ENCODE results near the gene DOK4.

DOK4 gene

DNA sequence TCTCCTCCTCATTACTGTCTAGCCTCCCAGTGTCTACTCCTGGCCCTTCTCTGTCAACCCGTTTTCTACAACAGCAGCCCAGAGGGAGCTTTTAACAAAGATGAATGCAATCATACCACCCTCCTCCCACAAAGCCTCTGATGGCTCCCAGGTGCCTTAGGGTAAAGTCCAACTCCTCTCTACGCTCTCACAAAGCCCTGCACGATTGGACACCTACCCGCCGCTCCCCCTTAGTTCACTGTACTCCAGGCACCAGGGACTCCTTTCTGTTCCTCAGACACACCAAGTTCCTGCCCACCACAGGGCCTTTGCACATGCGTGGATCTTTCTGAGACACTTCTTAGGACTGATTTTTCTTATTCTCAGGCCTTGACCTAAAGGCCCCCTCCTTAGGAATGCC, 32.6 kb upstream of the DOK4 start:
- DNase-seq, result no peak

DNA sequence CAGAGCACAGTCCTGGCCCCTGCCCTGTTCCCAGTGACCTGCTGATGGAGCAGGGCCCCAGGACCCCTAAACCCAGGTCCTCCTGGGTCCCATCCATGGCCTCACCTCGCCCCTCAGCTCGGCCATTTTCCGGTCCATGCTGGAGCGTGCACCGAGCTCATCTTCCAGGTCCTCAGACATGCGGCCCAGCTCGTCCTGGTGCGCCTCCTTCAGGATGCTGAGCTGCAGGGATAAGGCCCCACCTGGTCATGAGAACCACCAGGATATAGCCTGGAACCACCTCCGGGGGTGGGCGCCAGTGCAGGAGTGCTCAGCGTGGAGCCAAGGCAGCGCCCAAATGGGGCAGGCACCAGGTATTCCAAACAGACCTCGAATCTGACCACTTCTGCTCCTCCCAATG, 32.2 kb upstream of the DOK4 start:
- no peak for DNase-seq

DNA sequence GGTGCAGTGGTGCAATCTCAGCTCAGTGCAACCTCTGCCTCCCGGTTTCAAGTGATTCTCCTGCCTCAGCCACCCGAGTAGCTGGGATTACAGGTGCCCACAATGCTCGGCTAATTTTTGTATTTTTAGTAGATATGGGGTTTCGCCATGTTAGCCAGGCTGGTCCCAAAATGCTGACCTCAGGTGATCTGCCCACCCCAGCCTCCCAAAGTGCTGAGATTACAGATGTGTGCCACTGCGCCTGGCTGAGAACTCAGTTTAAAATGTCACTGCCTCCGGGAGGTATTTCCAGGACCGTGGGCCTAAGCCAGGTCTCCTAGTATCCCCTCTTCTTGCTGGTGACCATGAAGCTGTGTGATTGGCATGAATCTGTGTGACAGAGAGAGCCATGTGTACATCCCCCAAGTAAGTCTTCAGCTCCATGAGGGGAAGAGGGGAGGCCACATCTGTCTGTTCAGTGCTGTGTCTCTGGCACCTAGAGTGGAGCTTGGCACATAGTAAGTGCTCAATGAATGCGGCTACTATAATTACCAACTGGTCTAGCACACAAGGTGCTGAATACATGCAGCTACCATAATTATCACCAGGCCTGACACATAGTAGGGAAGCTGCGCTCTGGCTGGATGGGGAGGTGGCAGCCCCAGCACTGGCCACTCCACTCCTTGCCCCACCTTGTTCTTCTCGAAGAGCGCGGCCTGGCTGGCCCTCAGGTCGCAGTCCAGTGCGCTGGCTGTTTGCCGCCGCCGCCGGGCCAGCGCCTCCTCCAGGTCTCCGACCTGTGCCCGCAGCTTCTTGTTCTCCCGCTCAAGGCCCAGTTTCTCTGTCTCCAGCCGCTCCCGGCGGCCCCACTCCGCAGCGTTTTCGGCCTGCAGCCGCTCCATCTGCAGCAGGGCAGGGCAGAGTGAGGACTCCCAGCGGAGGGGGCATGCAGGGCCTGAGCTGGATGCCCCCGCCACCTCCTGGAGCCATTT, 31.4 kb upstream of the DOK4 start:
- no peak for DNase-seq

DNA sequence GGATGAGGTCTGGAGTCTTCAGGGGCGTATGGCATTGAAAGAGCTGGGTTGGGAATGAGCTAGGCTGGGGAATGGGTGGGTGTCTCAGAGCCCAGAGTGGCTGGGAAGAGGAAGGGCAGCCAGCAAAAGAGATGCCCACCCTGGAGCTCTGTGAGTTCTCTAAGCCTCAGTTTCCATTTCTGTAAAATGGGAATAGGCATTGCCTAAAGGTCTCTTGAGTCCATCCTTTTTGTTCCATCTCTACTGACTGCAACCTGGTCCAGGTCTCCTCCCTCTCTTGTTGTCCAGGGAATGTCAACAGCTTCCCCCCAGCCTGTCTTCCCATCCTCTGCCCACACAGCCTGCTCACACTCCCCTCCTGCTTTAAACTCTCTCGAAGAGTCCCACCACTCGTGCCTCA, 30.5 kb upstream of the DOK4 start:
- DNase-seq, result no peak

DNA sequence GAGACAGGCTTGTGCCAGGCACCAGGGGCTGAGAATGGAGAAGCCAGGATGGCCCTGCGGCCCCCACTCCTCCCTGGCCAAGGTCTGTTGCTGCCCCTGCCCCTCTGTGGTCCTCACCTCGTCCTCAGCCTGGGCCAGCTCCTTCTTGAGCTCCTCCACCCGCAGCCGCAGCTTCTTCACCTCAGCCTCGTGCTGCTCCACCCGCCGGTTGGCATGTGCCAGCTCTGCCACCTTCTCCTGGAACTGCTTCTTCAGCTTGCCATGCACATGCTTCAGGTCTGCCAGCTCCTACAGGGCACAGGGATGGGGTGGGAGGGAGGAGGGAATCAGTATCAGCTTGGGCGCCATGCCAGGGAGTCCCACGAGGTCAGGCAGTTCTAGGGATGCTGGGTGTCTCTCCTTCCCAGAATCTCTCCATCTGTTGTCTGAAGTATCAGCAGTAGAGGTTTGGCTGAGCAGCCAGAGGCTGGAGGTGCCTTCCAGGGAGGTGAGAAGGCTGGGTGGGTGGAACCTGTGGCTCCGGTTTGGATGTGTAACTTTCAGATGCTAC, 30.0 kb upstream of the DOK4 start:
- no peak for DNase-seq

DNA sequence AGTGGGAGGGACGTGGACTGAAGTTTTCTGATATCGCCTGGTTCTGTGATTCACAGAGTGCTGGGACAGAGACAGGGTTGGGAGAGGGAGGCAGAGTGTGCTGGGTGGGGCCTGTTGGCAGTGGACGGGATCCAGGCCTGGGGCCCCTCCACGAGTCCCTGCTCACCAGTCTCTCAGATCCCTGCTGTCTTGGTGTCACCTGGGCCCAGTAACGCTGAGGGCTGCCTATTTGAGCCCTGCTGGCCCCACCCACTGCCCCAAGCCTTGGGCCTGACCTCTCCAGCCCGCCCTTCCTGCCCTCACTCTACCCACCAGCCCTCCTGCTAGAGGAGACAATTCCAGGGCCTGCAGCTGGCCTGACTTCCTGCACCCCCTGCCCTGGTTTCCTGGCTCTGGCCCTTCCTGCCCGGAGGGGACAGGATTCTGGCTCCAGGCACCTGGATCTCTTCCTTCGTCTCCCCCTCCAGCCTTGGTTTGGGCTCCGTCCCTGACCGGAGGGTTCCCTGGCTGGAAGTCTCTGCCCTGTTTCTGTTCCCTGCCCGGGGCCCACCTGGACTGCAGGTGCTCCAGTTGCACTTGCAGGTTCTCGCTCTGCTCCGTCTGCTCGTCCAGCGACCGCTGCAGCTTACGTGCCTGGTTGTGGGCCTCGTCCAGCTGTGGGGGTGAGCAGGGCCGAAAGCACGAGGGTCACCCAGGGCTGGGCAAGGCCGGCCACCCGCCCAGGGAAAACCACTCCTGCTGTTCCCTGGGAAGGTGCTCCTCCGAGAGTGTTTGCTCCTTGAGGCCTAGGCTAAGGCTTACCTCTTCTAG, 28.7 kb upstream of the DOK4 start:
- DNase-seq, result no peak

DNA sequence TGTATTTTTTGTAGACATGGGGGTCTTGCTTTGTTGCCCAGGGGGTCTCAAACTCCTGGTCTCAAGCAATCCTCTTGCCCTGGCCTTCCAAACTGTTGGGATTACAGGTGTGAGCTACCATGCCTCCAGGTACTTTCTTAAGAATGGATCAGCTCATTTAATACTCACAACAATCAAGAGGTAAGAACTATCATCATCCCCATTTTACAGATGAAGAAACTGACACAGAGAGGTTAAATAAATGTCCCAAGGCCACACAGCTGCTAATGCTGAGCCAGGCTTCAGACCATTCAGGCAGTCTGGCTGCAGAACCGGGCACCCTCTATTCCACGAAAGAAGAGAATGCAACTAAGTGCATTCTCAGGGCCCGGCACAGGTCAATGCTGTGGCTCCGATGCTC, 28.1 kb upstream of the DOK4 start:
- DNase-seq, result no peak

DNA sequence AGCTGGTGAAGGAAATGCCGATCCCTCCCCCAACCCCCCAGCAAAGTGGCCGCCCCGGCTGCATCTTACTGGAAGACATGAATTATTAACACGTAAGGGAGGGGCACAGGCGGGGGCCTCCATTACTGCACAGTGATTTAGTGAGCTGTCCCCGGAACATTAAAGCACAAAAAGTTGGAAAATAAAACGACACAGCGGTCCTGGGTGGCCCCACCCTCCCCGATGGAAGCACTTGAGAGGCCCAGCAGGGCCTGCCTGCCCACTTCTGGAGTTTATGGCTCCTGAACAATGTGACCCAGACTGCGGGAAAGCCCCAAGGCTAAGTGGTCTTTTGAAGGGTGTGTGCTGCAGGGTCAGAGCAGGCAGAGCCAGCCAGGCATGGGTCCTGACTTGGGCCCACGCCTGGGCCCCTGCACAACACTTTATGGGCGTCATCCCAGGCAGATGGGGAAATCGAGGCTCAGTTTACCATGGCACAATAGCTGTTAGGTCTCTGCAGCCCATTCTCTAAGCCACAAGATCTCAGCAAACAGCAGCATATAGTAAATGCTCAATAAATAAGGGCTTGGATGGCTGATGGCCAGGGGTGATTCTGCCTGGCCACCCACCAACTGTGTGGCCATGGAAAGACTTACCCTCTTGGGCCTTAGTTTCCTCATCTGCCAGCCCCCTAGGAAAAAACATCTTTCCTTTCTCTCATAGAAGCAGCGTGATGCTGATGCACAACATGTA, 27.2 kb upstream of the DOK4 start:
- no peak for DNase-seq

DNA sequence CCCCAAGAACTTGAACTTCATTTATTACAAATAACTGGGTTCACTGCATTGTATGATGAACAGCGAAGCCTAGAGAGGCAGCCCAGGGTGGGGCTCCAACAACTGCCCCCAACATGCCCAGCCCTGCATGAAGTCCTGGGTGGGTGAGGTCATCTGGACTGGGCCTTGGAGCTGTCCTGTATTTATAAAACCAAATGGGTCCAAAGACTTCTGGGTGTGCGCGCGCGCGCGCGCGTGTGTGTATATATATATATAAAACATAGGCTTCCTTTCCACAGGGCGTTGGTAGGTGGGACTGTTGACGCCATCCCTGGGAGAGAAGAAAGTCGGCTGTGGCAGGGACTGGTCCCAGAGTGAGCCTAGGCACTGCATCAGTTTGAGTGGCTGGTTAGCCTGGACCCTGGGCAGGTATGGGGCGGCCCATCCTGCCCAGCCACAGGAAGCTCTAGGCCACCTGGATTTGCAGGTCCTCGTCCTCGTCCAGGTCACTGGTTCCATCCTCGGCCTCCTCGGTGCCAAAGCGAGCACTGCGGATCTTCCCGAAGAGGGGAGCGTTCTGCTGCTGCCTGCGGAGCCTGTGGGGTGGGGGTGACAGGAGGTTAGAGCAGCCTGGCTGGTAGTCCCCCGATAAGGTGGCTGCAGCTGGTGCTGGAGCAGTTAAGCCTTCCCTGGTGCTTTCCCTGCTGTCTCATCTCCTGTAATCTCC, 26.2 kb upstream of the DOK4 start:
- DNase-seq, result no peak

DNA sequence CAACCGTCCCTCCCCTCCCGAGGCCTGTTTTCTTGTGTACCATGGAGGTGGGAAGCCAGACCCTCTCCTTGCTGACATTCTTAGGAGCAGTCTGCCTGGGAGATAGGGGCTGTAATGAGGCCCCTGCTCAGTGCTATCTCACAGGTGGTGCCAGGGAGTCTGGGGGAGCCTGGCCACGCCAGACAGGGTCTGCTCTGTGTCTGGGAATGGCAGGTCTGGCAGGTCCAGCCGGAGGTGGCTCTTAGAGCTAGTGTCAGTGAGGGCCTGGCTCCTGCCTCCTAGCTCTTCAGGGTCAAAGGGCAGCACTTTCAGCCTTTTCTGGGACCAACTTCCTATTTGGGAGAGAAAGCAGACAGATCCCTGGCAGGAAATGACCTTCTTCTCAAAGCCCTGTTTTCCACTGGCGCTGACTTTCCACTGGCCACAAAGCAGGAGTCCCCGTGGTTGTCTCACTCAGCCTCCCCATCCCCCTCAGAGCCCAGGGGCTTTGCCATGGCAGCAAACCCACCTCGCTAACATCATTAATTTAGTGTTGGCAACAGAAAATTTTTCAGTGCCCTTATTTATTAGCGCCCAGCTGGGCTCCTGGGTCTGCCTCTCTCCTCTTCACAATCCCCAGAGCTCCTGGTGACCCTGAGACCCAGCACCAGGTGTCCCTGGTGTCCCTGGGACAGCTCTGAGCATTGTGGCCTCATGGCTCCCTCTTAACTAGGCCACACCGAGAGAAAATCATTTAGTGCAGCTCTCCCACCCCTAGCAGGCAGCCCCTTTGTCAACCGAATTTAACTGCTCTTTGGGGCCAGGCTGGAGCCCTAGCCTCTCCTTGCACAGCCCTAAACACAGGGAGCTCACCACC, 24.0 kb upstream of the DOK4 start:
- DNase-seq, result no peak

DNA sequence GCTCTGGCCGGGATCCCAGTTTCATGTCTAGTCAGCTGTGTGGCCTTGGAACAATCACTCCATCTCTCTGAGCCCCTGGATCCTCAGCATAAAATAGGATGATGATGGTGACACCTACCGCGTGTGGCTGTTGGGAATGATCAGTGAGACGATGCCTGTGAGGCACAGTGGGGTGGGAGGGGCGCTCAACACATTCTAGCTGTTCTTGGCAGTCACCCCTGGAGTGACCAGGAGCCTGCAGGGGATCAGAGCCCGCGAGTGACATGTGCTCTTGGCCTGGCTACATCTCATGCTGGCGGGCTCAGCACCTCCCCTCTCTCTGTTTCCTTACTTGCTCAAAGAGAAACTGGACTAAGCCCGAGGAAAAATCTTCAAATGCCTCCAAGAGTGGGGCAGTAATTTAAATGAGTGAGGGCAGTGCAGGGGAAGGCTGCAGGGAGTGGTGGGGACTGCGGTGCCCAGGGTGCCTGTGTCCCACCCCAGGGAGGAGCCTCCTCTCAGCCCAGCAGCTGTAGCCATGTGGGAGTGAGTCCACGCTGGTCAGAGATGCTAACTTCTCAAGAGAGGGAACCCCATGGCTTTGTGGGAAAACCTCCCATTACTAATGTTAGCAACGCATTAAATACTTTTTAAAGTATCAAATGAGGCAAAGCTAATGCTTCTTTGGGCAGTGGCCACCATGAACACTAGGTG, 23.1 kb upstream of the DOK4 start:
- DNase-seq, result no peak

DNA sequence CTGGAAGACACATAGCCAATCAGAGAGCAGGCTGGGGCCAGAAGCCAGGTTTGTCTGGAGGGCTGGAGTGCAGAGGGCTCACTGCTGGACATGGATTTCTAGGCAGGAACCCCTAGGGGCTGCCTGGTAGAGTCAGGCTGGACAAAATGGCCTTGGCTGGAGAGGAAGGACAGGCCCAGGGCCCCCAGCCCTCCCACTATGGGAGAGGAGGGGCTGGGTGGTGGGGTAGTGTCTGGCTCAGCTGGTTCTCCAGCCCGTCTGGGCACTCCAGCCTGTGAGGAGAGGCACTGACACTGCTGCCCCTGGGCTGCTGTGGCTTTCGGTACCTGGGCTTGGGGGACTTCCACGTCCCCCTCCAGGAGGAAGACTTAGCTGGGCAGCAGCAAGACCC, 21.7 kb upstream of the DOK4 start:
- DNase-seq, result no peak

DNA sequence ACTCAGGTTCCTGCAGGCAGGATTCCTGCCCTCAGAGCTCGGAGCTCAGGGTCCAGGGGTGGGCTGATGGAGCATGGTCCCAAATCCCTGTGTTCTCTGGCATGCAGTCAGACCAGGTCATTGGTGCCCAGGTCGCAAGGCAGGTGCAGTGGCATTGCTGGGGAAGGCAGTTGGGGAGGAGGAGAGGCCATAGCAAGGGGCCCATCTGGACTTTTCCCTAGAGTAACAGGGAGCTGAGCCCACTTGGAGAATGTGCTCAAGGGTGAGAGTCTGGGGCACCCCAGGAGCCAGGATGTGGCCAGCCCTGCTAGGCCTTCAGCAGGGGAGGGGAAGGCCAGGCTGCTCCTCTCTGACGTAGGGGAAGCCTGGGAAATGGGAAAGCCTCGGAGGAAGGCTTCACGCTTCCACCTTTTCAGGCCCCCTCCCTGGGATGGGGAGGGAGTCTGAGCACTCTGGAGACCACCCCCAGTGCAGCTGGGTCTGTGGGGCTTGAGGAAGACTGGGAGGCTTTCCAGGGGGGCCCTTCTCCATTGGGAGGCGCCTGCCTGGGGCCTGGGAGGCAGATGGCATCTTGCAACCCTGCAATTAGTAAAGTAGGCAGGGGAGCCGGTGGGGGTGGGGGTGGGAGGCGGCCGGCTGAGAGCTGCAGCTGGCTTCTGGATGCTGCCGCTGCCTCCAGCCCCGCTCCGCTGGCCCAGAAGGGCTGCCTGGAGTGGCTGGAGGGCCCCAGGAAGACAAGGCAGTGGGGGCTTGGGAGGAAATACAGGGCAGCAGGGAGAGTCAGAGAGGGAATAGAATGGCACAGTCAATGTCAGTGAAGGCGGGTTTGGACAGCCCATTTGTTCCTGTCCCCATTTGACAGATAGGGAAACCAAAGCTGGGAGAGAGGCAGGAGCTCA, 21.1 kb upstream of the DOK4 start:
- DNase-seq, result no peak

DNA sequence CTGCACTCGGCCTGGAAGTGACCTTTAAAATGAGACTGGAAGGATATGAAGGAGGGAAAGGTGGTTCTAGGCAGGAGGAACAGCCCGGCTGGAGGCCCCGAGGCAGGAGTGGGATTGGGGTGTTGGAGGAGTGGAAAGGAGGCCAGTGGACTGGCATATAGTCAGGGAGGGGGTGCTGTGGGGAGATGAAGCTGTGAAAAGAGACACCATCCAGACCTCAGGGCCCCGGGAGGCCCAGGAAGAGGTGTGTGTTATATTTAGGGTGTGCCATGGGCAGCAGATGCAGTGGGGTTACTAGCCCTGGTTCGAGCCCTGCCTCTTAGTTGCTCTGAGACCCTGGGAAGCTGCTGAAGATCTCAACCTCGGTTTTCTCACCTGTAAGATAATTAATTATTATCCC, 18.9 kb upstream of the DOK4 start:
- no peak for DNase-seq

DNA sequence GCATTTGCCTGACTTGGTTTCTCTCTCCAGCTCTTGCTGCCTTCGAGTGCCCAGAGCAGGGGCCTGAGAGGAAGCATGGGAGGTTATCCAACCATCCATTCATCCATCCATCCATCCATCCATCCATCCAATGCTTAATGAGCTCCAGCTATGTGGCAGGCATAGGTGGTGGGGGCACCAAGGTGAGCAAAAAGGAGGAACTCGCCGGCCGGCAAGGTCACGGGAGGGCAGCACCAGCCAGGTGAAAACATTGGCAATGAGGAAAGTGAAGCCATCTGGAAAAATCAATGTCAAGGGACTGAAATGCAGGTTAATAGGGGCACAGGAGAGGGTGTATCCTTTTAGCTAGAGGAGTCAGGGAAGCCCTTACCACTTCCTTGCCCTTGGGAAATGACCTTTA, 18.2 kb upstream of the DOK4 start:
- no peak for DNase-seq

DNA sequence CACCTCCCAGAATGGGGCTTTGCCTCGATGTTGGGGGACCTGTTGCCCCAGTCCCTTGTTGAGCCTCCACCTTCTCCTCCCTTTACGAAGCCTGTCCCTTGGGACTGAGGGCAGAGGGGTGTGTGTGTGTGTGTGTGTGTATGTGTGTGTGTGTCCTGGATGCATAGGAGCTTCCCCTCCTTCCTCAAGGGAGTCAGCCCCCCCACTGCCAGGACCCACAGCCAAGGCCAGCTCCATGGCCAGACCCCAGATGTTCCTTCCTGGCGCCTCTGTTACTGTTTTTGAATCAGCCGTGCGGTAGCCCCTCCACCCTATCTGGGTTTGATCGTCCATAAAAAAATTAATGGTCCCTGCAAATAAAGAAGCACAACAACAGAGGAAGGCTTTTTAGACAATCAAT, 17.7 kb upstream of the DOK4 start:
- DNase-seq, result no peak

DNA sequence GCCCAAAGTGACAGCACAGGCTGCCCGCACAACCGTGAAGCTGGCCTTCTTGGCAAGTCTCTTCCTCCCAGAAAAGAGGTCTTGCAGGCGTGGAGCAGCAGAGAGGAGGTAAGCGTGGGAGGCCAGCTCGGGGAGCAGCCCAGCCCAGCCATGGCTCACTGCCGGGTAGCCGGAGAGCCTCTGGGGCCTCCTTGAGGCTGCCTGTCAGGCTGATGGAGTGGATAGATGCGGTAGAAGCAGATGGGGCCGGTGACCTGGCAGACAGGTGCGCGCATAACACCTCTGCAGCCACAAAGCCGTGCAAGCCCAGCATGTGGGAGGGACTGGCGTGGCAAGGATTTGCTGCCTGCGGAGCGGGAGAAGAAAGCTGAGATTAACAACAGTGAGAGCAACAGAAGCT, 17.1 kb upstream of the DOK4 start:
- DNase-seq, result no peak

DNA sequence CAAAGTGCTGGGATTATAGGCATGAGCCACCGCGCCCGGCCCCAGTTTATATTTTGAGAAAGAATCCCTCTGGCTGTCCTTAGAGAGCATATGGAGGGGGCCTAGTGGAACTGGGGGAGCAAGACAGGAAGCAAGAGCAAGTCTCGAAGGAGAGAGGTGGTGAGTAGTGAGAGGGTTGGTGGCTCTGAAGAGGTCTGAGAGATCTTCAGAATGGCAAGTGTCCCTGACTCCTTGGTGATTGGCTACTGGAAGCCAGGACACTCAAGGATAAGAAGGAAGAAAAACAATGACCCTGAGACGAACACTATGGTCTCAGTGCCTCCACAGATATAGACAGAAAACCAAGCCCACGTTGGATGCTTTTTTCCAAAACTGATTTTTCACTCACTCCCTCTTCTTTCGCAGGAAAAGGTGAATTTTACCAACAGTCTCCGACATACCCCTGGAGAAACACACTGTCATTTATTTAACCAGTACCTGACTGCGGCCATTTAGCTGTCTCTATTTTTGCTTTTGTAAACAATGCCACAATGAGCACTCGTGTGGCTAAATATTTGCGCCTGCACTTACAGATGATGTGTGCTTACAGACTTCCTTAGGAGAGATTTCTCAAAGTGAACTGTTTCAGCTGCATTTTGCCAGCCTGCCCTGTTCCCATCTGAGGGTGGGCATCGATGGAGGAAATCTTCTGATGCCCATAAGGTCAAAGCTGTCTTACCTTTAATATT, 15.9 kb upstream of the DOK4 start:
- no peak for DNase-seq

DNA sequence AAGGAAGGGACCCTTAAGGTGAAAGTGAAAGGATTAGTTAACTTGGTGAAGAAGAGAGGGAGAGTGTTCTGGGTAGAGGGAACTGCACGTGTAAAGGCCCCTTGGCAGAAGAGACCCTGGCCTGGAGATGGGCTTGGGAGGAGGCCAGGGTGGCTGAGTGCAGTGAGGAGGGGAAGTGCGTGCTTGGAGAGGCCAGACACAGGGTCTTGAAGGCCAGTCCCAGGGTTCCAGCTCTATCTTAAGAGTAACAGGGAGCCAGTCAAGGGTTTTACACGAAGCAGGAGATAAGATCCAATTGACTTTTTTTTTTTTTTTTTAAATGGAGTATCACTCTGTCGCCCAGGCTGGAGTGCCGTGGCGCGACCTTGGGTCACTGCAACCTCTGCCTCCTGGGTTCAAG, 15.2 kb upstream of the DOK4 start:
- no peak for DNase-seq
